Measurements from ENCODE around the gene HSPA8. TPM values are rescaled to one million over a fixed set of nuclear protein-coding genes. Genes with fewer than 3 reads are reported as not detected.

HSPA8 gene
- total RNA-seq, 2 experiments from 2014 or later: 1,029 to 1,909 TPM

DNA sequence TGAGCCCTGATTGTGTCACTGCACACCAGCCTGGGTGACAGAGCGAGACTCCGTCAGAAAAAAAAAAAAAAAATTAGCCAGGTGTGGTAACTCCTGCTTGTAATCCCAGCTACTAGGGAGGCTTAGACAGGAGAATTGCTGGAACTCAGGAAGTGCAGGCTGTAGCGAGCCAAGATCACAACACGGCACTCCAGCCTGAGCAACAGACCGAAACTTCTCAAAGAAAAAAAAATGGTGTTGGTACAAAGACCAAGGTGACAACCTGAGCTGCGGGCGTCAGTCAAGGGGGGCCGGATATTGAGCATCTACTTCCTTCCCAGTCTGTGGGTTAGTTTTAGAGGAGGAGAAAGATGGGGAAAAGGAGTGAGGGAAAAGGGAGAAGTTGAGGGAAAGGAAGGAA is 48.5 kb upstream of the HSPA8 start:
- Histone ChIP-seq H3K9me3 (ENCODE audit: low read length) (no peaks in the 10 kb centered on the region), H4K20me1 (ENCODE audit: insufficient read depth, low read length) (no peaks in the 10 kb centered on the region), H3K4me2 (ENCODE audit: low read length) (no peak overlapping the region), H3K4me3 (ENCODE audit: low read depth, low read length, poor library complexity, severe bottlenecking) (no peak overlapping the region), H3K79me2 (ENCODE audit: insufficient read depth, low read depth, low read length) (no peaks in the 10 kb centered on the region), H2AFZ (ENCODE audit: low read length) (no peak overlapping the region), H3K36me3 (ENCODE audit: insufficient read depth, low read length) (no peaks in the 10 kb centered on the region), H3K9me2 (ENCODE audit: insufficient read depth, low read length) (no peaks in the 10 kb centered on the region), H3K27ac (ENCODE audit: low read depth, low read length, poor library complexity, severe bottlenecking) (no peak overlapping the region), H3K4me1 (ENCODE audit: insufficient read depth, low read length, poor library complexity, severe bottlenecking) (no peaks in the 10 kb centered on the region)
- no peak for DNase-seq (ENCODE audit: low spot score)
- intact Hi-C loops (cut with micrococcal nuclease; ENCODE audit: unreplicated experiment): no loop called here
- BruUV-seq (replicated peaks): no TSS peak
- CTCF ChIA-PET (ENCODE audit: unreplicated experiment): interaction anchor here (0.6 to 1.4 kb wide), 4 partner anchors 10 to 368 kb away, joined by 3 to 4 read pairs (median 3); no protein-coding TSS in a partner anchor
- TF ChIP-seq, protein P1, sequence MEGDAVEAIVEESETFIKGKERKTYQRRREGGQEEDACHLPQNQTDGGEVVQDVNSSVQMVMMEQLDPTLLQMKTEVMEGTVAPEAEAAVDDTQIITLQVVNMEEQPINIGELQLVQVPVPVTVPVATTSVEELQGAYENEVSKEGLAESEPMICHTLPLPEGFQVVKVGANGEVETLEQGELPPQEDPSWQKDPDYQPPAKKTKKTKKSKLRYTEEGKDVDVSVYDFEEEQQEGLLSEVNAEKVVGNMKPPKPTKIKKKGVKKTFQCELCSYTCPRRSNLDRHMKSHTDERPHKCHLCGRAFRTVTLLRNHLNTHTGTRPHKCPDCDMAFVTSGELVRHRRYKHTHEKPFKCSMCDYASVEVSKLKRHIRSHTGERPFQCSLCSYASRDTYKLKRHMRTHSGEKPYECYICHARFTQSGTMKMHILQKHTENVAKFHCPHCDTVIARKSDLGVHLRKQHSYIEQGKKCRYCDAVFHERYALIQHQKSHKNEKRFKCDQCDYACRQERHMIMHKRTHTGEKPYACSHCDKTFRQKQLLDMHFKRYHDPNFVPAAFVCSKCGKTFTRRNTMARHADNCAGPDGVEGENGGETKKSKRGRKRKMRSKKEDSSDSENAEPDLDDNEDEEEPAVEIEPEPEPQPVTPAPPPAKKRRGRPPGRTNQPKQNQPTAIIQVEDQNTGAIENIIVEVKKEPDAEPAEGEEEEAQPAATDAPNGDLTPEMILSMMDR (conservative IDR thresholded peaks at IDR 0.05; ENCODE audit: low read length): no peak
- no peak for TF ChIP-seq EZH2phosphoT487 (IDR thresholded peaks at IDR 0.05; ENCODE audit: borderline replicate concordance, low read depth, low read length)
- POLR2A ChIA-PET: interaction anchor here (0.9 kb wide), 1 partner anchor 48 kb away, joined by 3 read pairs; the partner anchor contains the start of gene HSPA8

DNA sequence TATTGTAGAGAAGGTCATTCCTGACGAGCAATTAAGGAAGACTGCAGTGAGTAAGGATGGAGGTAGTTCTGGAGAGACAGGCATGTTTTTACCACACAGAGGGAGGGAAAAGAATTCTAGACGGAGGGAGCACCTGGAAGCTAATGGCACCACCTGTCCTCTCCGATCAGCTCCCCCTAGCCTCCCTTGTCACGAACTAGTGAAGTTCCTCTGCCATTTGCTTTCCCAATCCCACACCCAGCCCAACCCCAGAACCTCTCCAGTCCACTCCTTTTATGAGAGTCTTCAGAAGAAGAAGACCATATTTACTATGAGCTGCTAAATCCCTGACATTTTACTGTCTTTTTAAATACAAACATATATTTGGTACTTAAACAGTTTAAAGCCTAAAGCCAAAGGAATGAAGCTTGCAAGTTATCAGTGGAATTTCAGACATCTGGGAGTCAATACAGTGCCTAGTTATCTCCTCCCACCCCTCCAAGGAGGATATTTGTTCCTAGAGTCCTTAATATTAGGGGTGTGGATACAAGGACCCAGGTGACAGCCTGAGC is 46.1 kb upstream of the HSPA8 start:
- Histone ChIP-seq H3K79me2 (ENCODE audit: insufficient read depth, low read depth, low read length) (no peaks in the 10 kb centered on the region), H3K4me2 (ENCODE audit: low read length) (no peak overlapping the region), H3K36me3 (ENCODE audit: insufficient read depth, low read length) (no peaks in the 10 kb centered on the region), H3K9me2 (ENCODE audit: insufficient read depth, low read length) (no peaks in the 10 kb centered on the region), H4K20me1 (ENCODE audit: insufficient read depth, low read length) (no peaks in the 10 kb centered on the region), H3K4me1 (ENCODE audit: insufficient read depth, low read length, poor library complexity, severe bottlenecking) (no peaks in the 10 kb centered on the region), H3K9me3 (ENCODE audit: low read length) (no peaks in the 10 kb centered on the region), H3K27ac (ENCODE audit: low read depth, low read length, poor library complexity, severe bottlenecking) (no peak overlapping the region), H2AFZ (ENCODE audit: low read length) (no peak overlapping the region), H3K4me3 (ENCODE audit: low read depth, low read length, poor library complexity, severe bottlenecking) (no peak overlapping the region)
- BruUV-seq (replicated peaks): no TSS peak
- ChIA-PET POLR2A (no interaction called here), CTCF (ENCODE audit: unreplicated experiment) (interaction anchor here (0.6 kb wide), 1 partner anchor 12 kb away, joined by 4 read pairs; no protein-coding TSS in a partner anchor)
- intact Hi-C loops (cut with micrococcal nuclease; ENCODE audit: unreplicated experiment): no loop called here
- no peak for DNase-seq (ENCODE audit: low spot score)
- TF ChIP-seq, protein P1 (conservative IDR thresholded peaks at IDR 0.05; ENCODE audit: low read length): no peak
- TF ChIP-seq EZH2phosphoT487 (IDR thresholded peaks at IDR 0.05; ENCODE audit: borderline replicate concordance, low read depth, low read length): no peak

DNA sequence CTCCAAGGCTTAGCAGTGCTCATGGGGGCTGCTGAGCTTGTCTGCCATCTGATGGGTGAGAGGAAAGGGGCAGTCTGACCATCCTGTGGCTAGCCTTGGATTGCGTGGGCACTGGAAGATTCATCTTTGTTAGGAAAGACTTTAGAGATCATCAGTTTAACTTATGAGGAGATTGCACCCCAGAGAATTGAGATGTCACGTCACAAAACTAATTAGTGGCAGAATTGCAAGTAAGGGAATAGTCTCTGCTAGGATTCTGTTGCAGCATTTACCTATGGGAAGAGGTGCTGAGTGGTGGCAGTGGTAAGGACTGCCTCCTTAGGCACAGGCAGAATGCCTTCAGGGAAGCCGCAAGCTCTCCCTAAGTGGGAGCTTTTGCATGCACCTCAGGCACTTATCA is 42.8 kb upstream of the HSPA8 start:
- no peaks in the 10 kb centered on the region for H3K36me3 ChIP-seq (ENCODE audit: insufficient read depth, low read length)
- CTCF ChIA-PET (ENCODE audit: unreplicated experiment): no interaction called here
- POLR2A ChIA-PET: interaction anchor here (0.5 to 0.6 kb wide), 2 partner anchors 26 to 234 kb away, joined by 3 read pairs; no protein-coding TSS in a partner anchor

More for the DNA sequence above, 42.8 kb upstream of the HSPA8 start:
- H3K9me2 ChIP-seq (ENCODE audit: insufficient read depth, low read length): no peaks in the 10 kb centered on the region
- no peak overlapping the region for H2AFZ ChIP-seq (ENCODE audit: low read length)
- no peaks in the 10 kb centered on the region for H4K20me1 ChIP-seq (ENCODE audit: insufficient read depth, low read length)
- no TSS peak for BruUV-seq (replicated peaks)
- H3K4me1 ChIP-seq (ENCODE audit: insufficient read depth, low read length, poor library complexity, severe bottlenecking): no peaks in the 10 kb centered on the region
- no peak overlapping the region for H3K27ac ChIP-seq (ENCODE audit: low read depth, low read length, poor library complexity, severe bottlenecking)
- TF ChIP-seq, protein P1 (conservative IDR thresholded peaks at IDR 0.05; ENCODE audit: low read length): no peak
- no peak for TF ChIP-seq EZH2phosphoT487 (IDR thresholded peaks at IDR 0.05; ENCODE audit: borderline replicate concordance, low read depth, low read length)
- H3K4me2 ChIP-seq (ENCODE audit: low read length): no peak overlapping the region
- H3K79me2 ChIP-seq (ENCODE audit: insufficient read depth, low read depth, low read length): no peaks in the 10 kb centered on the region
- no peak overlapping the region for H3K4me3 ChIP-seq (ENCODE audit: low read depth, low read length, poor library complexity, severe bottlenecking)
- intact Hi-C loops (cut with micrococcal nuclease; ENCODE audit: unreplicated experiment): no loop called here
- no peaks in the 10 kb centered on the region for H3K9me3 ChIP-seq (ENCODE audit: low read length)
- DNase-seq (ENCODE audit: low spot score): no peak

Measured in OCI-LY7 (cell line).